GM20000 (cell line): ENCODE results near the gene PDE5A.

ENCODE experiments used
- DNase-seq: peaks from one replicate; pipeline ENCODE4 v3.0.0; 2012; ENCODE audit warnings: low spot score
- CTCF ChIP-seq: IDR thresholded peaks from 2 replicates; pipeline ENCODE4 v1.5.1; 2012; ENCODE audit warnings: mild to moderate bottlenecking, control low read depth; ENCODE audit errors: extremely low read depth, missing control alignments

The PDE5A gene

GRCh38 chr4:119490335-119490734 lies 138.3 kb downstream of the PDE5A start:
- TF ChIP-seq CTCF: no peak
- DNase-seq: no peak

GRCh38 chr4:119489305-119489704 lies 139.3 kb downstream of the PDE5A start:
- DNase-seq: no peak
- no peak for TF ChIP-seq CTCF

- no peak for DNase-seq
Observed at GRCh38 chr4:119480331-119480730, 148.3 kb downstream of the PDE5A start.

GRCh38 chr4:119479835-119480234 lies 148.8 kb downstream of the PDE5A start:
- no peak for TF ChIP-seq CTCF
- no peak for DNase-seq

More at GRCh38 chr4:119480331-119480730, 148.3 kb downstream of the PDE5A start:
- TF ChIP-seq CTCF: no peak

- DNase-seq: no peak
- no peak for TF ChIP-seq CTCF
Observed at GRCh38 chr4:119479180-119479808, 149.3 kb downstream of the PDE5A start.

- no peak for TF ChIP-seq CTCF
- DNase-seq: no peak
Observed at GRCh38 chr4:119478446-119479179, 150.0 kb downstream of the PDE5A start.

GRCh38 chr4:119477412-119478053 lies 151.1 kb downstream of the PDE5A start:
- TF ChIP-seq CTCF: no peak
- no peak for DNase-seq
